GM19035 (cell line): ENCODE data around the gene IGFBP1.
"Not testable (repeated sequence)": the region's sequence is repeated elsewhere in the genome, so short reads cannot be mapped to it uniquely, and the experiment has no call there.

Source experiments
- ATAC-seq: cut with Tn5 transposase; IDR thresholded peaks from one replicate; pipeline ENCODE4 v1.9.1; 2021; ENCODE audit not compliant: unreplicated experiment

IGFBP1 gene

GRCh38 chr7:45888185-45888992 lies at the start of gene IGFBP1:
TSS of gene IGFBP1 (plus strand) at chr7:45888488. CDS start at chr7:45888653, 165 bp downstream.
- no peak for ATAC-seq

DNA sequence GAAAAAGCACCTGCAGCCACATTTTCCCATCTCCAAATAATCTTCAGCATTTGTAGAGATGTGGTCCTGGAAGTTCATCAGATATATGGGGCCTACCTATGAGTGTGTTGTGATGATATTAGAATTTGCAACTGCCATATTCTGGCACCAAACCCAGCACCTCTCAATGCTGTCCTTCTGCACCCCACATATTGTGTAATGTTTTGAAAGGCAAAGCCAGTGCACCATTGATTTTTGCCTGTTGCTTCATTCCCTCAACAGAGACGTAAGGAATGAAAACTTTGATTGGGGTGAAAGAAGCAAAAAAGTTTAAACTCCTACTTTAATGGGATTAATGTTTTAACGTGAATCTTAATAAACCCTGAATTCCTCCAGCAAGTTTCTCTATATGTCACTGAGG lies 49.4 kb upstream of the IGFBP1 start:
- ATAC-seq = not testable (repeated sequence)

GRCh38 chr7:45841926-45842717 lies 46.2 kb upstream of the IGFBP1 start:
- ATAC-seq = not testable (repeated sequence)

- ATAC-seq = not testable (repeated sequence)
These were observed 41.8 kb upstream of the IGFBP1 start for GRCh38 chr7:45846536-45846935.

GRCh38 chr7:45848734-45849133 lies 39.6 kb upstream of the IGFBP1 start:
- not testable (repeated sequence) for ATAC-seq

DNA sequence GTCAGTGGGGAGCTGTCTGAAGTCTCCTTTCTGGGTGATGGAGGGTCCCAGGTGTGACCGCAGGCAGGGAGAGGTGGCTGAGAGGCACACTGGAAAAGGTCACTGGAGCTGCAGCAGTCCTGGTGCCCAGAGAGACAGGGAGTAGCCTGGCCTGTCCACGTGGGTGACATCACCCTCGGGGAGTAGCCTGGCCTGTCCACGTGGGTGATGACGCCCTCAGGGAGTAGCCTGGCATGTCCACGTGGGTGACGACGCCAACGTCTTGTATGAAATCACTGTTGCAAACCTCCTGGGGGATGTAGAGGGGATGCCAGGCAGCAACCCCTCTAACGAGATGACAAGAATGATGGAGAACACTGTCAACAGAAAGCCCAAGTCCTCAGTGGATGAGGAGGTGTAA lies 35.3 kb upstream of the IGFBP1 start:
- not testable (repeated sequence) for ATAC-seq

- not testable (repeated sequence) for ATAC-seq
These were observed 34.8 kb upstream of the IGFBP1 start for GRCh38 chr7:45853491-45853890.

DNA sequence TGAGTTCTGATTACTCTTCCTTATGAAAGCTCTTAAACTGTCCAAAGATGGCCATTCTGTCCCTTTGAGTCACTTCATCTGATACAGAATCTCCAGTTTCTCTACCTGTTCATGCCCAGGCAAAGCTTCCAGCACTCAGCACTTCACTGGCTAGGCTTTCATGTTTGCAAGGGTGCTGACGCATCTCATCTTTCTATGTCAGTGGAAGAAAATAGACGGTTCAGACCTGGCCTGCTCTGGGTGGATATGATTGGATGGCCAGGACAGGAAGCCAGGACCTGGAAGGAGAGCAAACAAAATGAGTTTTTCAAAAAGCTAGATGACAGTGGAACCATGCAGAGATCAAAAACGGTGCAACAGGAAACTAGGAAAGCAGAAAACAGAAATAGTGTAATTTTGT lies 32.6 kb upstream of the IGFBP1 start:
- ATAC-seq = not testable (repeated sequence)

DNA sequence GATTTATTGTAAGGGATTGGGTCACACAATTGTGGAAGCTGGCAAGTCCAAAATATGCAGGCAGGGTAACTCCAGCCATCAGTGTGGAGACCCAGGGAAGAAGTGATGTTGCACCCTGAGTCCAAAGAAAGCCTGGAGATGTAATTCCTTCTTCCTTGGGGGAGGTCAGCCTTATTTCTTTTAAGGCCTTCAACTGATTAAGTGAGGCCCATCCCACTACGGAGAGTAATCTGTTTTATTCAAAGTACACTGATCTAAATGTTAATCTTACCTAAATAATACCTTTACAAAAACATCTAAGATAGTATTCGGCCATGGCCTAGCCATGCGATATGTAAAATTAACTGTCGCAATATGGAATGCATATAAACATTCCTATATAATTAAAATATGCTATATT lies 31.4 kb upstream of the IGFBP1 start:
- not testable (repeated sequence) for ATAC-seq

GRCh38 chr7:45863715-45864114 lies 24.6 kb upstream of the IGFBP1 start:
- ATAC-seq = no peak

- no peak for ATAC-seq
These were observed 22.5 kb upstream of the IGFBP1 start for GRCh38 chr7:45865594-45866410.

- no peak for ATAC-seq
These were observed 20.8 kb upstream of the IGFBP1 start for GRCh38 chr7:45867471-45867870.

- ATAC-seq = no peak
These were observed 18.9 kb upstream of the IGFBP1 start for GRCh38 chr7:45869426-45869825.

DNA sequence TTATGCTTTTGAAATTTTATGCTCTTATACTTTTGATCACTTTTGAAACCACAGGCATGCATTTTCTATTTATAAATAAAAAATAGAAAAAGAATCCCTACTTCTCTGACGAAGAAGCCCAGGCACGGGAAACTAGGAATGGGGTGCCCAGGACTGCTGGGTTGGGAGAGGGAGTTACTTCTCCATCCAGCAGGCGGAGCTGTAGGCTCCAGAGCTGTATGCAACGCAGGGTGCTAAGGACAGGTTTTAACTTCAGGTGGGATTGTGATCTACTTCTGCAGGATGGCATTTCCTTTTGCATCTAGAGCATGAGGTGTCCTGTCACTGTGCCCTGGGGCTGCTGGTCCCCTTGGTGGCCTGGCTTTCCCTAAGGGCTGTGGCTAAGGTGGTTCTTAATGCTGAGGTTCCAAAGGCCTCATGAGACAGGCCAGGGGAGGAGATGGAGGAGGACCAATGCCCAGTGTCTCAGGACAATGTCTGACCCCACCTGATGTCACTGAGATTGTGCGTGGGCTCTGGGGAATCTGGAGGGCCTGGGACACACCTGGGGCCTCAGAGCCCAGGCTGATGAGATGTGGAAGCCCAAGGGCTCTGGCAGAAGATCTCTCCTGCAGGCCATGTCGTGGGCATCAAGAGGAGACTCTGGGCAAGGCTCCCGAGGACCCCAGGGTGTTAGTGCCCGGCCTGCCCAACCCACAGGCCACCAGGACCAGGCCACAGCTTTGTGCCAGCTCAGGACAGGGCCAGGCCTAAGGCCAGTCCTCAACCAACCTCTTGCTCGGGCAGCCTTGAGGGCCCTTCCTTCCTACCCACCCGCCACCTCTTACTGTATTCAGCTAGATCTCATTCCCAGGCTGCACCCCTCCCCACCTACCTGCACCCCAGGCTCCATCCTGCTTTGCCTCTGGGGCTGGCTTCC lies 15.9 kb upstream of the IGFBP1 start:
- ATAC-seq = no peak

DNA sequence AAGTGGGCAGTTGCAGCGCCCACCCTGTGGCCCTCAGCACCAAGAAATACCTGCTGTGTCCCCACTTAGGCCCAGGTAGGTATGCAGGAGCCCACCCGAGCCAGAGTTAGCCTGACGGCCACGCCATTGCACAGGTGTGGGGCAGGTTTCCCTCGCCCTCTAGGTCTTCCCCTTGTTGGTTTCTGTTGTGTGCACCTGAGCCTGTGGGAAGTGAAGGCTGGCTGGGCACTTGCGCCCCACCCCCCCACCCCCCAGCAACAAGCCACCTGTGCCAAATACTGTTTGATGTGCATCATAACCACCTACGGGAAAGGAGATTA lies 15.3 kb upstream of the IGFBP1 start, which contains the start of gene CCDC201:
TSS of gene CCDC201 (minus strand) at position 48 of the 320 bp plus-strand sequence. CDS start 75 bp downstream, outside the sequence.
- ATAC-seq = no peak

GRCh38 chr7:45873355-45873754 lies 14.9 kb upstream of the IGFBP1 start:
- ATAC-seq = no peak

GRCh38 chr7:45874408-45875131 lies 13.7 kb upstream of the IGFBP1 start:
- no peak for ATAC-seq

GRCh38 chr7:45876519-45876918 lies 11.8 kb upstream of the IGFBP1 start:
- ATAC-seq = no peak

DNA sequence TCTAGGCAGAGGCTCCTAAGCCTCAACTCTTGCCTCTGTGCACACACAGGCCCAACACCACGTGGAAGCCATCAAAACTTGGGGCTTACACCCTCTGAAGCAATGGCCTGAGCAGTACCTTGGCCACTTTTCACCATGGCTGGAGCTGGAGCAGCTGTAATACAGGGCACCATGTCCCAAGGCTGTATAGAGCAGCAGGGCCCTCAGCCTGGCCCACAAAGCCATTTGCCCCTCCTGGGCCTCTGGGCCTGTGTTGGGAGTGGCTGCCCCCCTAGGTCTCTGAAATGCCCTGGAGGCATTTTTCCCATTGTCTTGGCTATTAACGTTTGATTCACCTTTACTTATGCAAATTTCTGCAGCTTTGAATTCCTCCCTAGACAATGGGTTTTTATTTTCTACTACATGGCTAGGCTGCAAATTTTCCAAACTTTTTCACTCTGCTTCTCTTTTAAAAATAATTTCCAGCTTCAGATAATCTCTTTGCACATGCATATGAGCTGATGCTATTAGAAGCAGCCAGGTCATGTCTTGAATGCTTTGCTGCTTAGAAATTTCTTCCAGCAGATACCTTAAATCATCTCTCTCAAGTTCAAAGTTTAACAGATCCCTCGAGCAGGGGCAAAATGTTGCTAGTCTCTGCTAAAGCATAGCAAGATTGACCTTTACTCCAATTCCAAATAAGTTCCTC lies 9.7 kb upstream of the IGFBP1 start:
- ATAC-seq = no peak
